ENCODE measurements around the gene GRK1.

DNA sequence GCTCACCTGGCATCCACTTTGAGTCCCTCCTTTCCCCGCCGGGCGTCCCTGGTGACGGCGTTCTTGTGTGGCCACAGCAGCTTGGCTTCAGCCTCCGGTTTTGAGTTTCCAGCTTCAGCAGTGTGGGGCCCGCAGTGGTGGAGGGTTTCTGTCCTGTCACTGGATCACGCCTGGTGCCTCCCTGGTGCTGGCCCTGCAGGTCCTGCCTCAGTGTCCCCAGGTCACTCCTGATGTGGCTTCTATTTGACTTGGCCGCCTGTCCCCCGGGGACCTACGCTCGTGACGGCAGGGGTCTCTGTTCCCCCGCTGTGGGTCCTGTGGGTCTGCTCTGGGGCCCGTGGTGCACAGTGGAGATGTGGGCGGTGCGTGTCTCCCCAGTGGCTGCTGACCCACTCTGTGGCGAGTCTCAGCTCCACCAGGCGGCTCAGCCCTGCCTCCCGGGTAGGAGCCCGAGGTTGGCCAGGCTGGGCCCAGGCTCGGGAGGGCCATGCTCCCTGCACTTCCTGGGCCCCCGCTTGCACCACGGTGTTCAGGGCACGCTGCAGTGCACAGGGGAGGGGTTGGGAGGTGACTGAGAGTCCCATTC lies 10.9 kb upstream of the GRK1 start:
- no peak for TF ChIP-seq POLR2AphosphoS5 (IDR thresholded peaks at IDR 0.05; ENCODE audit: low read depth, low read length)
- no peak for TF ChIP-seq GTF2F1 (IDR thresholded peaks at IDR 0.05; ENCODE audit: borderline replicate concordance, low read depth, low read length)
- TF ChIP-seq EGR1 (IDR thresholded peaks at IDR 0.05; ENCODE audit: borderline replicate concordance, low read depth, low read length), result no peak
- TF ChIP-seq, protein P1, sequence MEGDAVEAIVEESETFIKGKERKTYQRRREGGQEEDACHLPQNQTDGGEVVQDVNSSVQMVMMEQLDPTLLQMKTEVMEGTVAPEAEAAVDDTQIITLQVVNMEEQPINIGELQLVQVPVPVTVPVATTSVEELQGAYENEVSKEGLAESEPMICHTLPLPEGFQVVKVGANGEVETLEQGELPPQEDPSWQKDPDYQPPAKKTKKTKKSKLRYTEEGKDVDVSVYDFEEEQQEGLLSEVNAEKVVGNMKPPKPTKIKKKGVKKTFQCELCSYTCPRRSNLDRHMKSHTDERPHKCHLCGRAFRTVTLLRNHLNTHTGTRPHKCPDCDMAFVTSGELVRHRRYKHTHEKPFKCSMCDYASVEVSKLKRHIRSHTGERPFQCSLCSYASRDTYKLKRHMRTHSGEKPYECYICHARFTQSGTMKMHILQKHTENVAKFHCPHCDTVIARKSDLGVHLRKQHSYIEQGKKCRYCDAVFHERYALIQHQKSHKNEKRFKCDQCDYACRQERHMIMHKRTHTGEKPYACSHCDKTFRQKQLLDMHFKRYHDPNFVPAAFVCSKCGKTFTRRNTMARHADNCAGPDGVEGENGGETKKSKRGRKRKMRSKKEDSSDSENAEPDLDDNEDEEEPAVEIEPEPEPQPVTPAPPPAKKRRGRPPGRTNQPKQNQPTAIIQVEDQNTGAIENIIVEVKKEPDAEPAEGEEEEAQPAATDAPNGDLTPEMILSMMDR (IDR thresholded peaks at IDR 0.05; ENCODE audit: control extremely low read depth in 1 of 3, insufficient read depth in 1 of 3, low read depth in 1 of 3, low read length in 3 of 3), result no peak
- no peak for TF ChIP-seq POLR2A (IDR thresholded peaks at IDR 0.05; ENCODE audit: control extremely low read depth in 1 of 2, low read depth in 2 of 2, low read length in 2 of 2)
- TF ChIP-seq PHF8 (conservative IDR thresholded peaks at IDR 0.05; ENCODE audit: low read depth, low read length), result no peak
- TF ChIP-seq YY1 (IDR thresholded peaks at IDR 0.05; ENCODE audit: low read depth, low read length), result no peak
- TF ChIP-seq HDAC2 (IDR thresholded peaks at IDR 0.05; ENCODE audit: borderline replicate concordance in 1 of 2, low read depth in 2 of 2, low read length in 2 of 2), result no peak
